Erythroblast (primary cell): ENCODE measurements around the gene POLL.

Source experiments
- GATA1 ChIP-seq: IDR thresholded peaks from 2 replicates; pipeline ENCODE4 v1.6.1; 2011; ENCODE audit warnings: low read depth, mild to moderate bottlenecking, control low read depth, low read length, moderate library complexity
- POLR2A ChIP-seq: IDR thresholded peaks from 2 replicates; pipeline ENCODE4 v1.6.1; 2011; ENCODE audit warnings: mild to moderate bottlenecking, low read length

DNA sequence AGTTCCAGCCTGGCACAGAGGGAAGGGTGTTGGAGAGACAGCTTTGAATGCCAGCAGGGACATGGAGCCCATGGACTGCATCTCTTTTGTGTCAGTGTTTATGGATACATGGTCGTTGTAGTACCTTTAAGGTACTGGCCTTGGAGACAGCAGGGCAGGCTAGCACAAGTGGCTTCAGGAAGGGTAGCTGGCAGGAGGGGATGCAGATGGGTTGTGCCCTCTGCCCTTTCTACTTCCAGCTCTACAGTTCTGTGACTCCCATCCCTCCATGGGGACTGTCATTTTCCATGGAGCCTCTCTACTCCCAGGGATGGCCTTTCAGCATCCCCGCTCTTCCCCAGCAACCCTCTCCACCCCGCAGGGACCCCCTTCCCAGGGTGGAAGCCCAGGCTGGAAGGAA, 25.1 kb downstream of the POLL start:
- TF ChIP-seq POLR2A (no peak), GATA1 (no peak)
